Right renal cortex interstitium (tissue), 3 donors: ENCODE results near the gene DAPK1. TPM values are rescaled to one million over a fixed set of nuclear protein-coding genes. Genes with fewer than 3 reads are reported as not detected.

Experiments
- DNase-seq, 3 donors: peaks; one replicate each; pipeline ENCODE4 v3.0.0-alpha.2; 2013; ENCODE audit warnings: low read depth in 3 of 3, low spot score in 2 of 3
- polyA plus RNA-seq, 3 donors: library from polyadenylated mRNA; unstranded; fragments of 120-200 nt; gene quantifications; one replicate each; pipeline ENCODE4 v1.2.1, GENCODE V29; 2013; ENCODE audit not compliant: insufficient read length in 3 of 3

DAPK1 gene
- polyA plus RNA-seq, 3 donors, result 66.5 to 68.4 (median 68.4) TPM

DNA sequence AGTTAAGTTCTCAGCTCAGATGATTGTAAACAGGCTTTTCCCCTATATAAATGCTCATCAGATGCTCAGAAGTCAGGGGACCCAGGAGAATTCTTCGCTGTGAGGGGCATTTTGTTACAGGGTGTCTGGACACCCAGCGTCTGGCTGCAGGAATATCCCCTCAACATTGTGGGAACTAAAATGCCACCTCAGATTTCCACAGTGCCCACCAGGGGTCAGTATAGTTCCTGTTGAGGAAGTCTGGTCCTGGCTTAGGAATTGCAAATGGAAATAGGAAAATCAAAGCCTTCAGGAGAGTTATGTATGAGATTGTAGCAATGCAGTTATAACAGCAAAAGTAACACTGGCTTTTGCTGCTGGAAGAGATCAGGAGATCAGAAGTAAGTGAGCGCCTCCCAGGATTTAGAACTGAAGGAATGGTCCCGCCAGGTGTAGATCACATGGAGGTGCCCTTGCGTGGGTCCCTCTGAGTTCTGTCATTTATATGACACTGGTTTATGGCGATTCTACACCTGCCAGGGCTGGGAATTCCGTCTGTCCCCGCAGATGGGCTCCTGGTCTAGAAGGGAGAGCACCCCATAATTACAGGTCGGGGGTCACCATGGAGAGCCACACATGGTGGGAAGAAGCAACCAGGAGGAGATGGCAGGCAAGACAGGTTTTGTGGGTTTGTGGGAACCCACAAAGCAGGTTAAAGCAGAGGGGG lies 181.1 kb downstream of the DAPK1 start:
- peak; percentile 45 to 64 (median 57) for DNase-seq

DNA sequence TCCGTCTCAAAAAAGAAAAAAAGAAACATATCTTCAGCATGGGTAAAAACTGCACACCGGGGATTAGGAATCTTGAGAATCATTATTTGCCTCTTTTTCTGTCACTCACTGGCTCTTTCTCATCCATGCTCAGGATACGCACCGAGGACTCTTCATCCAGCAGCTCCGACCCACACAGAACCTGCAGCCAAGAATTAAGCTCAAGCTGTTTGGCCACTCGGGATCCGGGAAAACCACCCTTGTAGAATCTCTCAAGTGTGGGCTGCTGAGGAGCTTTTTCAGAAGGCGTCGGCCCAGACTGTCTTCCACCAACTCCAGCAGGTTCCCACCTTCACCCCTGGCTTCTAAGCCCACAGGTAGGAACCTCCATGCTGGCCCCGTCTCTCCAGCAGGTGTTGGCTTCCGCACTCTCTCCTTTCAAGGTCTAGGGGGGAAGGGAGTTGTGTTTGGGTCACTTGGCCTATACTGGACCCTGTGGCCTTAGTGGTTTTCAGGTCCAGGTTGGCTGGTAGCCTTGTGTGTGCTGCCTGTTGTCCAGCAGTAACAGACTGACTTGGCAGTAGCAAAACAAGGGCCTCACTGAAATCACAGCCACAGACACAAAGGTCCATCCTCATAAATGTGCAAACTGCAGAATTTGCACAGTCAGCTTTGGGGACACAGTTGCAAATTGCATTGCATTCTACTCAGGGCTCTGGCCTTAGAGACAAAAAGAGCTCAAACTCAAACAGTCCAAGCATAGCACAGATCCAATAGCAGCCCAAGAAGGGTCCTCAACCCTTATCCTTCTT lies 183.8 kb downstream of the DAPK1 start:
- DNase-seq, result no peak

DNA sequence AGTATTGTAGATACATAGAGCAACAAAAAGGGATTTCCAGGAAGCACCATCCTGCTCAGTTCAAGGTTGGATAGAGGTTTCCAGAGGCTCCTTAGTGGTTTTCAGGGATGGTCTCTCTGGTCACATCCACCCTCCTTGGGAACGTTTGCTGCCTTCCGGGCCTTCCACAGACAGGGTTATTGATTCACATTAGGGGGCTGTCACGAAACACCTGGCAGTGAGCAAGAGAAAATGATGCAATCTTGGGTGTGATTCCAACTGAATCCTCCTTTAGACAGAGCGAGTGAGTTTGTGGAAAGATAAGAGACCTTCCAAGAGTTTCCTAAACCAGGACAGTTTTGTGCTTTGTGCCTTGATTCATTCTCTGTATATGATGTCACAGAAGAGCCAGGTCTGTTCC lies 184.4 kb downstream of the DAPK1 start:
- DNase-seq, result no peak

DNA sequence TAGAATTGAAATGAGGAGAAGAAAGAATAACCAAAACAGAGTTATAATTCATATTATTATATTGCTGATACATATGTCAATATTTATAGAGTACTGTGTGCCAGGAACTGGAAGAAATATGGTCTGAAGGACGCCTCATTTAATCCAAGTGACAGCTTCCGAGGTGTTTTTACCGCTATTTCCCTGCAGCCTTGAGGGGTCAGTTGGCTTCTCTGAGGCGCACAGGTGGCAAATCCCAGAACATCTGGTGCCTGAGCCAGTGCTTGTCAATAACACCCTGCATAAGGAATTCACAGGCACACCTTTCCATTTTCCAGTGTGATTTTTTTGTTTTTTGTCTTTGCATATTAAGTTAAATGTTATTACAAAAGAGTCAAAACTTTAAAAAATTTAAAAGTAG lies 185.0 kb downstream of the DAPK1 start:
- DNase-seq, result no peak

DNA sequence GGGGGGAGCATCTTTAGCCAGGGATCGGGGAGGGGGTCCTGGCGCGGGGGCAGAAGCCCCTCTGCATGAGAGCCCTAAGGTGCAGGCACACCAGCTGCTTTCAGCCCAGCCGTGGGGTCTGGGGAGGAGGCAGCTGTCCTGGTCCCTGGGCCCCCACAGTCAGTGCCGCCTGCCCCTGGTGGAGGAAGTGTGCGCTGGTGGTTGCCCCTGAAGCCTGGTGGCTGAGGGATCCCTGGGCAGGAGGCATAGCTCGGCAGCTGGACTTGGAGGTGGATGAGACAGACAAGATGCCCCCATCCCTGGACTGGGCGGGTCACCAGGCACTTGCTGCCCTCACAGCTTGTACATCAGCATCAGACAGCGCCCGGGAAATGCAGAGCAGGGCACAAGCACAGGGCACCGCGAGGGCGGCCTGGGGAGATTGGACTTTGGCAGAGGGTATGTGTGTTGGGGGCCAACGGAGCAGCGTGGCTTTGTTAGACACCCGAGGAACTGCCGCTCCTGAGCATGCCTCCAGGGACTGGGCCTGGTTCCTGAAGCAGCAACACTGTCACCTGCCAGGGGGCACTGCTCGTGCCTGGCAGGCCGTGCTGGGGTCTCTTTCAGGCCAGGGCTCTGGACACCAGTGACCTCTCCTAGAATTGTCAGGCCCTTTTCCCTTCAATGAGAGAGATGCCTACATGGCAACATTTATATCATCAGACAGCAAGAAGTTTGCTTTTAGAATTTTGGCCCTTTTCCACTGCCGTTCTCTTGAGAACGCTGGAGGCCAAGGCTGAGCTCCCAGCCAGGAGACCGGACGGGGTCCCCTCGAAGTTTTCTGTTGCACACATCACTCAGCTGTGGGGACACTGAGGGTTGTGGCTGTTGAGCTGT lies 186.3 kb downstream of the DAPK1 start:
- DNase-seq, result no peak

DNA sequence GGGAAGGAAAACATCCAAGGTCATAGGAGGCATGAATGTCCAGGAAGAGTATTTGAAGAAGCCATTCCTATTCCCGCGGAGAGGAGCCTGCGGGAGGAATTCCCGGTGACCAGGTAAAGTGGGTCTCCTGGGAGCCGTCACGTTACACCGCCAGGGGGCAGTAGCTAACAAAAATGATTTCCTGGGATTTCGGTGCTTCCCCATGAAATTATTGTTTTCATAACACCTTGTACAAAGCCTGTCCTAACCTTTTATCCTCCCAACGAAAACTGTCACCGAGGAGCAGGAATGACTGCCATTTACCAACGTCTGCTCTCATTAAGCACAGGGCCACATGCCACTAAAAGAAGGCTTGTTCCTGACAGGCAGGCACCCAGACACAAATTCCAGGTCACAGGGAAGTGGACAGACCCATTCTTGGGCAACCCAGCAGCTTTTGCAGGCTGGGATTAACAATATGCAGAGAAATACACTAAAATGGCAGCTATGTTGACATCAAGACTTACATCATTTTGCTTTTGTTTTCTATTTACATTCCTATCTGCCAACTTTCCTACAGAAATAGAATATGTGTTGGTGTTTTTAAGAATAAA lies 187.1 kb downstream of the DAPK1 start:
- no peak for DNase-seq

DNA sequence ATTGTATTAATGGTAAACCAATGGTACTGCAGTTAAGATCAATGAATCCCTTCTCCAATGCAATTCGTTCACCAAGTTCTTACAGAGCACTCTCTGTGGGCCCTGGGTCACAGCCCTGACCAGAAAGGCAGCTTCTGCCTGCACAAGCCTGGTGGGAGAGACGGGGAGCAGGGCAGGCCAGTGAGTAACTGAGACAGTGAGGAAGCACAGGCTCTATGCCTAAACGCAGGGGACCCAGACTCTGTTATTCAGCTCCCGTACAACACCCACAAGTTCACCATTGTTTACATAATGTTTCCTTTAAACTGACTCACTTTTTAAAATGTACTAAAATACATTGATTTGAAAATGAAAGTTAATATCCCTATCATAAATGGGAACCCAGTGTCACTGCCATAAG lies 187.8 kb downstream of the DAPK1 start:
- DNase-seq, result no peak

DNA sequence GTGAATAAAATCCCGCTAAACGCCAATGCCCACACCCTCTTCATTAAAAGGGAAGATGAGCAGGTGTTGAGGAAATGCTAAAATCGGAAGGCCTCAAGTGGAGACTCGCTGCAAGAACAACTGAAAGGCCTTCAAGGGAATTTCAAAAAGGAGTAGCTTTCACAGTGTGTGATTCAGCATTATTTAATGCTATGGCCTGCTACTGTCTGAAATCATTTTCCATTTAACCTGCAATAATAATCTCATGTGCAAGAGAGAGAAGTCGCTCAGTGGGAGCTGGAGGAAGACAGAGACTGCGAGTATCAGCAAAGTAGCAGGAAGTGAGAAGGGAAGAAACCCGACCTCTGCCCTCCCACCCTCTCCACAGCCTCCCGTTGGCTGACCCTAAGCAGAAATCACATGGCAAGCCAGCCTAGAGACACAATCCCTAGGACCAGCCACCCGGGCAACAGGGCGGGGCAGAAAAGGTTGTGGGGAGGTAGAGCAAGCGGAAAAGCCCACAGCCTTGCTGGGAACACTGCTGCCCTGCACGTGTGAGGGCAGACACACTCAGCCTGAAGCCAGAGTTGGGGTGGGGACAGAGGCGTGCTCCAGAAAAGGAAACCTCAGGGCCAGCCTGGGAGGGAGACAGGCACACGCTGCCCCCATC lies 188.3 kb downstream of the DAPK1 start:
- no peak for DNase-seq

DNA sequence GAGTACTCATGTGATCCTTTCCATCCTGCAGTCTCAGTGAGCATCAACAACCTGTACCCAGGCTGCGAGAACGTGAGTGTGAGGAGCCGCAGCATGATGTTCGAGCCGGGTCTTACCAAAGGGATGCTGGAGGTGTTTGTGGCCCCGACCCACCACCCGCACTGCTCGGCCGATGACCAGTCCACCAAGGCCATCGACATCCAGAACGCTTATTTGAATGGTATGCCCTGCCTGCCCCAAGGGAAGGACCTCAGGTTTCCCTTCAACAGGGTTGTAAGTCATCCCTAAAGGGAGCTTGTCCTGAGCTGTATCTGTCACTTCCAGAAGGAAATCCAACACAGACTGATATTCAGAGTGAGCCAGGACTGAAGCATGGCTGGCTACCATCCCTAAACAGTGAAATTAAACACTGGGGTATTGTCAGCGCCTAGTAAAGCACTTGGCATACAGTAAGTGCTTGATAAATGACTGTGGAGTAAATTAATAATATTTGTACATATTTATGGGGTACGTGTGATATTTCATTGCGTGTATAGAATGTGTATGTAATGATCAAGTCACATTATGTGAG lies 188.9 kb downstream of the DAPK1 start:
- no peak for DNase-seq

DNA sequence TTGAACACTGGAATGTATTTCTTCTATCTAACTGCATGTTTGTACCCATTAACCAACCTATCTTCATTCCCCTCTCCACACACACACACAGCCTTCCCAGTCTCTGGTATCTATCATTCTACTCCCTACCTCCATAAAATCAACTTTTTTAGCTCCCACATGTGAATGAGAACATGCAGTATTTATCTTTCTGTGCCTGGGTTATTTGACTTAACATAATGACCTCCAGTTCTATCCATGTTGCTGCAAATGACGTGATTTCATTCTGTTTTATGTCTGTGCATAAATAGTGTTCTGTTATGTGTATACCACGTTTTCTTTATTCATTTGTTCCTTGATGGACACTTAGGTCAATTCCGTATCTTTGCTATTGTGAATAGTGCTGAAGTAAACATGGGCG lies 189.5 kb downstream of the DAPK1 start:
- no peak for DNase-seq

DNA sequence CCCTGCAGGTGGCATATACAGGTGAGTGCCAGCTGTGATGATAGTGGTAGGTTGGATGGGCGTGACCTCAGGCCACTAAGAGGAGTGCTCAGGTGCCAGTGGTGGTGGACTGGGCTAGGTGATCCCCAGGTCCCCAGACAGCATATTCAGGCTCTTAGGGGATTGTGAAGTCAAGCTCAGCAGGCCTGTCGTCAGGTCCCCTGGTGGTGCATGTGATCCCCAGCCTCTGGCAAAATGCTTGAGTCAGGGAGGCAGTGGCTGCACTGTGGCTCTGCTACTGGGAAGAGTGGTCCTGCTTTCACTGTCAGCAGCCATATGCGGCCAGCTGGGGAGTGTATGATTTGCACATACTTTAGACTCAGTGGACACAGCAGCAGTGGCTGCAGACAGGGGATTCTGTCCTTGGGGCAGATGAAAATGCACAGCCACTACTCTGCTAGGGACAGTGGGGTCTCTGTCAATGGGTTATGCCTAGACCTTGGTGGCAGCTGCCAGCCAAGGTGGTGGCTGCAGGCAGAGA lies 196.6 kb downstream of the DAPK1 start:
- no peak for DNase-seq

DNA sequence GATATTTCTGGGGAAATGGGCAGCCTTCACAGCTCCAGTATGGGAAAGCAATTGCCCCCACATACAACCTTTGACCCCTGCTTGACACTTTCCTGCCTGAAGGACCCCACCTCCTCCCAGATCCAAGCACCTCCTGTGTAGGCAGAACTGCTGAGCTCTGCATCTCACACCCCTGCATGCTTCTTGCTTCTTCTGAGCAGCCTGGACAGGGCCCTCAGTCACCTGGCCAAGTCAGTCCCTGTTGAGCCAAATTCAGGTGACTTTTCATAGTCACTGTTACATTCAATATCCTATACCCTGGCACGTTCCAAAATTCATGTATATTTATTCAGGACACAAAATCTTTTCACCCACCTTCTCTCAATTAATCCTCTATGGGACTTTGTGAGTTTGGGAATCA lies 197.9 kb downstream of the DAPK1 start:
- no peak for DNase-seq

DNA sequence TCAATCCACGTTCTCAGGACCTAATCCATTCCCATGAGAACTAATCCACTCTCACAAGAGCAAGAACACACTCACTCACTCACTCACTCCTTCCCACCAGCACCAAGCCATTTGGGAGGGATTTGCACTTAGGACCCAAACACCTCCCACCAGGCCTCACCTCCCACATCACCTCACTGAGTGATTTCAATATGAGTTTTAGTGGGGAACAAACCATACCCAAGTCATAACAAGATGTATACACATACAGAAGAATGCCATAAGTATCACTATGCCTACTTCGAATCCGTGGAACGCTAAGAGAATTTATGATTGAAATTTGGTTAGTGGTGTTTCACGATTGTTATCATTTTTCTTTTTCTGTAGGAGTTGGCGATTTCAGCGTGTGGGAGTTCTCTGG lies 199.0 kb downstream of the DAPK1 start:
- no peak for DNase-seq

DNA sequence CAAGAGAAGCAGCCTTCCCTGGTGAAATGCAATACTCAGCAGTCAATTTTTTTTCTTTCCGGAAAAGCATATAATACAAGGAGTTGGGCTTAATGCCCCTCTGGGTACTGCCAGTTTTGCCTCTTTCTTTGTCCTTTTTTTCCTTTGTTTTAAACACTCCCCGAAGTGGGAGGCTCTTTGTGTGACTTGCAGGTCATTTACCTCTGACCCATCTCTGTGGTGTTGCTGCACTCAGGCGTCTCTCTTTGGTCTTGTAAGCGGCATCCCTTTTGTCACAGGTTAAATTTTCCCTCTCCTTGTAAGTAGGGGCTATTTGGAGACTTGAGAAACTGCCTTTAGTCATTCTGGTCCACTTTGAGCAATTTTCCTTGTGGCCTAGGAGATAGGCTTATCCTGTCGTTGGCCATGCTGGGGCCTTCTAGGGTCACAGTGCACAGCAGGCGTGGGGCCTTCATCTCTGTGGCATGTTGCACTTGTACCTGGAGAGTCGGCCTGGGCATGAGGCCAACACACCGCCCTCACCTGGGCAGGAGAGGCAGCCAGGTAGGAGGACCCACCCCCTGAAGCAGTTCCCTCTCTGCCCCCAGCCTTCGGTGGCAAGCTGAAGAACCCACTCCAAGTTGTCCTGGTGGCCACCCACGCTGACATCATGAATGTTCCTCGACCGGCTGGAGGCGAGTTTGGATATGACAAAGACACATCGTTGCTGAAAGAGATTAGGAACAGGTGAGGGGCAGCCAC lies 200.6 kb downstream of the DAPK1 start:
- no peak for DNase-seq

DNA sequence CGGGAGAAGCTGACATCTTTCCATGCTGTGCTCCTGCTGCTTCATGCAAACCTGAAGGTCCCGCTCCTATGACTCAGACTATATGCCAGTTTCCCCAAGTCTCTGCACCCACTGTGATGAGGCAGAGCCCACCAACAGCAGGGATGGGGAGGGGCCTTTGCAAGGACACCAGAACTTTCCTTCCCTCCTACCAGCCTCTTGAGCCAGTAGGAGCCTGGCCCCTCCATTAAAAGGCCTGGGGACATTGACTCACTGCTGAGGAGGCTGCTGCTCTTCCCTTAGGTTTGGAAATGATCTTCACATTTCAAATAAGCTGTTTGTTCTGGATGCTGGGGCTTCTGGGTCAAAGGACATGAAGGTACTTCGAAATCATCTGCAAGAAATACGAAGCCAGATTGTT lies 202.2 kb downstream of the DAPK1 start:
- no peak for DNase-seq

DNA sequence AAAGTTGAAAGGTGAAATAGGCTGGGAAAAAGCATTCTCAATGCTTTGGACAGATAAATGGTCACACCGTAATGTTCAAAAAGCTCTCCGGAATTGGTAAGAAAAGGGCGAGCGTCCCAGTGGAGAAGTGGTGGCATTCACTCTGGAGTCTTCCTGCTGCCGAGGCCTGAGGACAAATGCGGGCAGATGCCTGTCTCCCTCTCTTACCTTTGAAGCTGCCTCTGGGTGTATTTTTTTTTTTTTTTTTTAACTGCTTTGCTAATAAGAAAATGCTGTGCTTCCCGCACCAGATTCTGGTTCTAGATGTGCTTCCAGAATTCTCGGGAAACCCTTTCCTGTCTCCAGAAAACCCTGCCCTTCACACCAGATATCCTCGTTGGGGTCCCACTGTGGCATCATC lies 203.8 kb downstream of the DAPK1 start:
- no peak for DNase-seq

DNA sequence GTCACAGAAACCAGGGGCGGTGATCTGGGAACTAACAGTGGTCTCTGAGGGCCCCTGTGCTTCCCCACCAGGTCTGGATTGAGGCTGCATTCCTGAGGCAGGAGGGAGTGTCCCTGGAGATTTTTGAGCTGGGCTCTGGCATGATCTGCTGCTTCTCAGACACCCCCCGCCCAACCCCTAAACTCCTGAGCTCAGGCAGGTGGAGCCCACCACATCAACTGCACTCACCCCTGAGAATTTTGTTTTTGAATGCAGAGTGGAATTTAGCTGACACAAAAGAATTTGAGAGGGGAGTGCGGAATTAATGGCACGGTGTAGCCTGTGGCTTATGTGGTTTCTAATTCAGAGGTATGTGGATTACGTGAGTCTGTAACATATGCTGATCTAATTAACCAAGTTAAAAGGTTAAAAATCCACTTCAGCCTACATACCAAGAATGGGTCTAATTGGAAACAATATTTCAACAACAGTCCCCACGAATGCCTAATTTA lies 204.3 kb downstream of the DAPK1 start:
- peak in 1 of 3 donors; percentile 27 for DNase-seq

DNA sequence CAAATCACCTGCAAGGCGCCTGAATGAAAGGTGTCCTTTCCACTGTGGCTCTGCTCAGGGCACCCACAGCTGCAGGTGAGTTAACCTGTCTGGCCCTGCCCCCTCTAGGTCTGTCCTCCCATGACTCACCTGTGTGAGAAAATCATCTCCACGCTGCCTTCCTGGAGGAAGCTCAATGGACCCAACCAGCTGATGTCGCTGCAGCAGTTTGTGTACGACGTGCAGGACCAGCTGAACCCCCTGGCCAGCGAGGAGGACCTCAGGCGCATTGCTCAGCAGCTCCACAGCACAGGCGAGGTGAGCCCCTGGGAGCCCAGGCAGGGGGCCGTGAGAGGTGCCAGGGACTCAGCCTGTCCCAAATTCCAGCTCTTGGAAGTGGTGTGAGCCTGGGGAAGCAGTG lies 205.3 kb downstream of the DAPK1 start:
- DNase-seq, result no peak

DNA sequence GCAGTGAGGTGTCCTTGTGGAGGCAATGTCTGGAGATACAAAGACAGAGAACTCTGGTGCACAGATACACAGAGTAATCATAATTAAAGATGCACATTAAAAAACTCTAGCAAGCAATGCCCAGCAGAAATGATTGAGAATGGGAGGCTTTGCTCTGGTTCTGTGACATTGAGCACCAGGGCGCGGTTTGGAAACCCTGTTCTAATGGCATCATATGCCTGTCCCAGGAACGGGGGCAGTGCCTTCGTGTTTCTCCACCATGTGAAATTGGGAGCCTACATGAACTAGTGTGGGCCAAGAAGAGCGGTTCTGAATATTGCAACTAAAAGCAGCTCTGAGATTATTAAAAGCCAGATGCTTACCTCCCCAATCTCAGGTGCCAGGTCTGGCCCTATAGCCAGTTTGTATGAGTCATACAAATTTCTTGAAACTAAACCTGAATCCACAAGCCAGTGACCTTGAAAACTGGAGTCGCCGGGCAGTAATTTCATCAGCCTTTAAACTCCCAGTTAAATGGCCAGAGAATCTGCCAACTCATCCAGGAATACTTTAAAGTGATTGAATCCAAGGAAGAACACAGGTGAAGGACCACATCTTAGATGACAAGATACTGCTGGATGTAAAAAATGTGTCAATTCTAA lies 206.1 kb downstream of the DAPK1 start:
- no peak for DNase-seq
